Measurements from ENCODE around the gene ROR2.

DNA sequence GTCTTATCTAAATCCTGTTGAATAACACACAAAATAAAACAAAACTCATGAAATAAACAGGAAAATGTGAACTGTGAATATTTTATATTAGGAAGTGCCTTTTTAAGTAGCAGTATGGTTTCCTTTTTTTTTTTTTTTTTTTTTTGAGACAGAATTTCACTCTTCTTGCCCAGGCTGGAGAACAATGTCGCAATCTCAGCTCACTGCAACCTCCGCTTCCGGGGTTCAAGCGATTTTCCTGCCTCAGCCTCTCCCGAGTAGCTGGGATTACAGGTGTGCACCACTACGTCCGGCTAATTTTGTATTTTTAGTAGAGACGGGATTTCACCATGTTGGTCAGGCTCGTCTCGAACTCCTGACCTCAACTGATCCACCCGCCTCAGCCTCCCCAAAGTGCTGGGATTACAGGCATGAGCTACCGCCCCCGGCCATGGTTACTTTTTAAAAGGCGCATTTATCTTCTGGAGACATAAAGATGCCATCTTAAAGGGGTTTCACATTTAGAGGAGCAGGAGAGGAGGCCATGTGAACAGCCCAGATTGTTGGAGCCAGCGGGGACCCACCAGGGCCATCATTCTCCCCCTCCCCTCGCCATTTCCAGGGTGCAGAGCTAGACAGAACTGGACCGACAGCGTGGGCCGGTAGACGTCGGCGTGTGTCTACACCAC is 64.1 kb downstream of the ROR2 start:
- no peak for TF ChIP-seq EP300 (IDR thresholded peaks at IDR 0.05)
- TF ChIP-seq, protein P1, sequence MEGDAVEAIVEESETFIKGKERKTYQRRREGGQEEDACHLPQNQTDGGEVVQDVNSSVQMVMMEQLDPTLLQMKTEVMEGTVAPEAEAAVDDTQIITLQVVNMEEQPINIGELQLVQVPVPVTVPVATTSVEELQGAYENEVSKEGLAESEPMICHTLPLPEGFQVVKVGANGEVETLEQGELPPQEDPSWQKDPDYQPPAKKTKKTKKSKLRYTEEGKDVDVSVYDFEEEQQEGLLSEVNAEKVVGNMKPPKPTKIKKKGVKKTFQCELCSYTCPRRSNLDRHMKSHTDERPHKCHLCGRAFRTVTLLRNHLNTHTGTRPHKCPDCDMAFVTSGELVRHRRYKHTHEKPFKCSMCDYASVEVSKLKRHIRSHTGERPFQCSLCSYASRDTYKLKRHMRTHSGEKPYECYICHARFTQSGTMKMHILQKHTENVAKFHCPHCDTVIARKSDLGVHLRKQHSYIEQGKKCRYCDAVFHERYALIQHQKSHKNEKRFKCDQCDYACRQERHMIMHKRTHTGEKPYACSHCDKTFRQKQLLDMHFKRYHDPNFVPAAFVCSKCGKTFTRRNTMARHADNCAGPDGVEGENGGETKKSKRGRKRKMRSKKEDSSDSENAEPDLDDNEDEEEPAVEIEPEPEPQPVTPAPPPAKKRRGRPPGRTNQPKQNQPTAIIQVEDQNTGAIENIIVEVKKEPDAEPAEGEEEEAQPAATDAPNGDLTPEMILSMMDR (IDR thresholded peaks at IDR 0.05) = no peak
